ENCODE measurements around the gene PNPO.

DNA sequence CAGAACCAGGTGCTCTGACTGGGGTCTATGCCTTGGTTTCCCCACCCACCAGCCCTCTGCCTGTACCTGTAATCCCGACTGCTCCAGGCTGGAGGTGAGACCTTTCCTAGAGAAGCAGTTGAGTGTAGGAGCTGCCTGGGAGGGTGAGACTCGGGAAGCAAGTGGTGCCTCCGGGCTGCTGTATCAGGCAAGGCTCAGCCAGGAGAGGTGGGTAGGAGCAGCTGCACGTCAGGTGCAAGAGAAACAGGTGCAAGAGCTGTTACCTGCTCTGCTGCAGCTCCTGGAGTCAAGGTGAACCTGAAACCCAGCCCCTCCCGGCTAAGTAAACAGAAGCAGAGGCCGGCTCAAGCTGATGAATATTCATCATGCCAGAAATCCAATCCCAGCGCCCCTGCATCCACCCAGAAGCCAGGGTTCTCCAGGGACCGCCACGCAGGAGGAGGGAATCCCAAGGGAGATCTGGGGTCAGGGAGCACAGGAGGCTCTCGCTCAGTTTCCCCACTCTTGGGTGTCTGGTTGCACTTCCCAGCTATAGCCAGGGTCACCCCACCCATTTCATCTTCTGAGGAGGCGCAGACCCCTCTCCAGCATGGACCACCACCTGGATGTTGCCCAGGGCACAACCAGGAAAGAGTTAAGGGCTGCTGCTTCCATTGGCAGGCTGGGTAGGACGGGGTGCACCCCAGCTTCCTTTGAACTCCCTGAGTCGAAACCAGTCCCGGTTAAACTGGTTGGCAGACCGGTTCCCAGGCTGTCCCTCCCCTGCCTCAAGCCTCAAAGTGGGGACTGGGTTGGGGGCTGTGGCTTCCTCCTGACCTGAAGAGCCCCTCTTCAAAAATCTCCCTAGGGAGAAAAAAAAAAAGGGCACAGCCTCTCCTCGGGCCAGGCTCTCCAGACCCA lies 16.5 kb downstream of the PNPO start, which contains the start of gene PRR15L:
- TF ChIP-seq, protein P1, sequence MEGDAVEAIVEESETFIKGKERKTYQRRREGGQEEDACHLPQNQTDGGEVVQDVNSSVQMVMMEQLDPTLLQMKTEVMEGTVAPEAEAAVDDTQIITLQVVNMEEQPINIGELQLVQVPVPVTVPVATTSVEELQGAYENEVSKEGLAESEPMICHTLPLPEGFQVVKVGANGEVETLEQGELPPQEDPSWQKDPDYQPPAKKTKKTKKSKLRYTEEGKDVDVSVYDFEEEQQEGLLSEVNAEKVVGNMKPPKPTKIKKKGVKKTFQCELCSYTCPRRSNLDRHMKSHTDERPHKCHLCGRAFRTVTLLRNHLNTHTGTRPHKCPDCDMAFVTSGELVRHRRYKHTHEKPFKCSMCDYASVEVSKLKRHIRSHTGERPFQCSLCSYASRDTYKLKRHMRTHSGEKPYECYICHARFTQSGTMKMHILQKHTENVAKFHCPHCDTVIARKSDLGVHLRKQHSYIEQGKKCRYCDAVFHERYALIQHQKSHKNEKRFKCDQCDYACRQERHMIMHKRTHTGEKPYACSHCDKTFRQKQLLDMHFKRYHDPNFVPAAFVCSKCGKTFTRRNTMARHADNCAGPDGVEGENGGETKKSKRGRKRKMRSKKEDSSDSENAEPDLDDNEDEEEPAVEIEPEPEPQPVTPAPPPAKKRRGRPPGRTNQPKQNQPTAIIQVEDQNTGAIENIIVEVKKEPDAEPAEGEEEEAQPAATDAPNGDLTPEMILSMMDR (IDR thresholded peaks at IDR 0.05; ENCODE audit: low read length) = no peak
- TF ChIP-seq EZH2phosphoT487 (IDR thresholded peaks at IDR 0.05; ENCODE audit: low read length) = no peak
